Activated T-cell treated with anti-CD3 and anti-CD28 coated beads, Interleukin-2, amount 50 U/mL, for 1 hour (primary cell): ENCODE data around the gene DYNC1H1.
"Not testable (repeated sequence)": the region's sequence is repeated elsewhere in the genome, so short reads cannot be mapped to it uniquely, and the experiment has no call there.

Source experiments
- DNase-seq: peaks from one replicate; pipeline ENCODE4 v3.0.0-alpha.2; 2020

The DYNC1H1 gene

GRCh38 chr14:102043251-102044025 lies 79.1 kb downstream of the DYNC1H1 start:
- DNase-seq = no peak

- DNase-seq = no peak
Observed at GRCh38 chr14:102044566-102044965, 80.2 kb downstream of the DYNC1H1 start.

- peak; percentile 29 for DNase-seq
Observed at GRCh38 chr14:102046337-102047278, 82.2 kb downstream of the DYNC1H1 start.

- no peak for DNase-seq
Observed at GRCh38 chr14:102047808-102048540, 83.6 kb downstream of the DYNC1H1 start.

GRCh38 chr14:102049258-102050025 lies 85.1 kb downstream of the DYNC1H1 start:
- DNase-seq = no peak

- DNase-seq = no peak
Observed at GRCh38 chr14:102050026-102050405, 85.6 kb downstream of the DYNC1H1 start.

- DNase-seq = no peak
Observed at GRCh38 chr14:102050625-102051024, 86.3 kb downstream of the DYNC1H1 start.

GRCh38 chr14:102052522-102052921 lies 88.1 kb downstream of the DYNC1H1 start:
- no peak for DNase-seq

- no peak for DNase-seq
Observed at GRCh38 chr14:102055181-102055901, 91.0 kb downstream of the DYNC1H1 start.

GRCh38 chr14:102056694-102057442 lies 92.5 kb downstream of the DYNC1H1 start:
- DNase-seq = no peak

GRCh38 chr14:102057480-102058114 lies 93.2 kb downstream of the DYNC1H1 start:
- DNase-seq = no peak

- no peak for DNase-seq
Observed at GRCh38 chr14:102058146-102058545, 93.8 kb downstream of the DYNC1H1 start.

GRCh38 chr14:102058961-102059360 lies 94.6 kb downstream of the DYNC1H1 start:
- DNase-seq = no peak

GRCh38 chr14:102063109-102063807 lies 98.9 kb downstream of the DYNC1H1 start:
- DNase-seq = peak; percentile 73

- DNase-seq = no peak
Observed at GRCh38 chr14:102063808-102064429, 99.5 kb downstream of the DYNC1H1 start.

GRCh38 chr14:102064590-102064989 lies 100.2 kb downstream of the DYNC1H1 start:
- DNase-seq = not testable (repeated sequence)

- DNase-seq = no peak
Observed at GRCh38 chr14:102066041-102066451, 101.7 kb downstream of the DYNC1H1 start.

- no peak for DNase-seq
Observed at GRCh38 chr14:102071283-102071998, 107.1 kb downstream of the DYNC1H1 start.
